ENCODE data around the gene DGKD.

DNA sequence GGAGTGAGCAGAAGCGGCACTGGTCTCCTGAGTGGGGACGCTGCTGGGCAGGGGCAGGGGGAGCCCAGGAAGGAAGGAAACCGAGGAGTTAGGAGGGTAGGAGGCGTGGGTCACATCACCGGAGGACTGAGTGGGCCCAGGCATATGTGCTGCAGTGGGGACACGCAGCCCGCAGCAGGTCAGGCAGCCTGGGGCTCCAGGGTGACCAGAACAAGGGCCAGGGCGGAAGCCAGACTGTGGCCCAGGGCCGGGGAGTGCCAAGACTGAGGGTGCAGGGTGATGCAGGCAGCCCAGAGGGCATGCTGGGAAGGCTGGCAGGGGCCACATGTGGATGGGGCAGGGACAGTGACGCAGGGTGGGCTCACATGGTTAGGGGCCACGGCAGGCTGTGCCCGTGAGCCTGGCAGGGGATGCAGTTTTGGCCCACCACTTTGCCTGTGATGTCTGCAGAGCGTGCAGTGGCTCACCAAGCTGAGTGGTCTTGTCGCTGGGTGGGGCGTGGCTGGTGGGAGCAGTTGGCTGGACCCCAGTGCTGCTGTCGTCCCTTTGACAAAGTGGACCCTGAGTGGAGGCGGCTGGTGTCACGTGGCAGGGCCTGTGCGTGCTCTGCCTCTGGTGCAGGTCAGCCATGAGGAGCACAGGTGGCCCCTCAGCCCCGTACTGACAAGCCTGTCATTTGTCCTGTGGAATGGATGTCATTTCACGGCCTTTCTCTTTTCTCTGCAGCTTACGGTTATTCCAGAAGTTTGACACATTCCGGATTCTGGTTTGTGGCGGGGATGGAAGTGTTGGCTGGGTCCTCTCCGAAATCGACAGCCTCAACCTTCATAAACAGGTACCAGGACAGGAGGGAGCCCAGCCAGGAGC, 87.1 kb downstream of the DGKD start:
- no peak for TF ChIP-seq EZH2phosphoT487 (IDR thresholded peaks at IDR 0.05; ENCODE audit: insufficient read depth, low read depth)
- no peak for TF ChIP-seq EZH2 (IDR thresholded peaks at IDR 0.05; ENCODE audit: insufficient read depth, poor library complexity, severe bottlenecking)

All from GM23248 (cell line).